C4-2B (cell line): ENCODE data around the gene DEFB128.
A peak's percentile ranks its signal among the peaks of the same experiment; 100 is the strongest.

Experiments used
- ZFX ChIP-seq: fragments of 450-650 bp; IDR thresholded peaks from 2 replicates; pipeline ENCODE4 v1.6.1; 2017
- TF ChIP-seq, protein P1 (sequence below): fragments of 450-650 bp; conservative IDR thresholded peaks from 2 replicates; pipeline ENCODE4 v1.5.1; 2017; ENCODE audit warnings: mild to moderate bottlenecking

DNA sequence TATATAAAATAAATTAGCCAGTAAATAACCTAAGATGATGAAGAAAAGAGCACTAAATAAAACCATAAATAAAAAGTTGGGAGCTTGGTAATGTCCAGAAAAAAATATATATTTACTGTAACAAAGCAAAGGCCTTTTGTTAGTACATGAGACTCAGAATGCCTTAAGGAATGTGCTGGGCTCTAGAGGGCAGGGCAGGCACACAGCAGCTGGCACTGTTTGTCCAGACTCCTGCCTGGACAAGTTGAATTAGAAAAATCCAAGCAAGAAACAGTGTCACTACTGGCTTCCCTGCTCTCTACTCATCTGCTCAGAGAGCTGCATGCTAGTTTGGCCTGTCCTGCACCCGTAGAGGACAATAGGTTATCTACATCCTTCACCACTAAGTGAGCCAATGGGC is 46.4 kb upstream of the DEFB128 start:
- TF ChIP-seq, protein P1, sequence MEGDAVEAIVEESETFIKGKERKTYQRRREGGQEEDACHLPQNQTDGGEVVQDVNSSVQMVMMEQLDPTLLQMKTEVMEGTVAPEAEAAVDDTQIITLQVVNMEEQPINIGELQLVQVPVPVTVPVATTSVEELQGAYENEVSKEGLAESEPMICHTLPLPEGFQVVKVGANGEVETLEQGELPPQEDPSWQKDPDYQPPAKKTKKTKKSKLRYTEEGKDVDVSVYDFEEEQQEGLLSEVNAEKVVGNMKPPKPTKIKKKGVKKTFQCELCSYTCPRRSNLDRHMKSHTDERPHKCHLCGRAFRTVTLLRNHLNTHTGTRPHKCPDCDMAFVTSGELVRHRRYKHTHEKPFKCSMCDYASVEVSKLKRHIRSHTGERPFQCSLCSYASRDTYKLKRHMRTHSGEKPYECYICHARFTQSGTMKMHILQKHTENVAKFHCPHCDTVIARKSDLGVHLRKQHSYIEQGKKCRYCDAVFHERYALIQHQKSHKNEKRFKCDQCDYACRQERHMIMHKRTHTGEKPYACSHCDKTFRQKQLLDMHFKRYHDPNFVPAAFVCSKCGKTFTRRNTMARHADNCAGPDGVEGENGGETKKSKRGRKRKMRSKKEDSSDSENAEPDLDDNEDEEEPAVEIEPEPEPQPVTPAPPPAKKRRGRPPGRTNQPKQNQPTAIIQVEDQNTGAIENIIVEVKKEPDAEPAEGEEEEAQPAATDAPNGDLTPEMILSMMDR, result peak; percentile 69
- no peak for TF ChIP-seq ZFX
